Left kidney (tissue), 8 donors: ENCODE data around the gene DDX21. TPM values are rescaled to one million over a fixed set of nuclear protein-coding genes. Genes with fewer than 3 reads are reported as not detected.
A peak's percentile ranks its signal among the peaks of the same experiment; 100 is the strongest.
"Not testable (repeated sequence)": the region's sequence is repeated elsewhere in the genome, so short reads cannot be mapped to it uniquely, and the experiment has no call there.

Experiments used
- DNase-seq: peaks from one replicate; pipeline ENCODE4 v3.0.0-alpha.2; 2013
- long read RNA-seq, 8 donors: transcript quantifications; one replicate each; lab custom pipeline, GENCODE V29; 2026
- polyA plus RNA-seq: library from polyadenylated mRNA; unstranded; fragments of 120-200 nt; gene quantifications from one replicate; pipeline ENCODE4 v1.2.1, GENCODE V29; 2013; ENCODE audit not compliant: insufficient read length

Gene DDX21
- polyA plus RNA-seq = 61.4 TPM
- long read RNA-seq, donor 1, full-length matches to known transcripts = 4 of 30 reads
- long read RNA-seq, donor 1, partial matches to known transcripts = 26 of 30 reads
- long read RNA-seq, donor 1, other reads (novel, unspliced or antisense) = 0 of 30 reads
- long read RNA-seq, donor 2, full-length matches to known transcripts = 4 of 43 reads
- long read RNA-seq, donor 2, partial matches to known transcripts = 39 of 43 reads
- long read RNA-seq, donor 2, other reads (novel, unspliced or antisense) = 0 of 43 reads
- long read RNA-seq, donor 3, full-length matches to known transcripts = 2 of 24 reads
- long read RNA-seq, donor 3, partial matches to known transcripts = 22 of 24 reads
- long read RNA-seq, donor 3, other reads (novel, unspliced or antisense) = 0 of 24 reads
- long read RNA-seq, donor 4 = 0 reads
- long read RNA-seq, donor 5, full-length matches to known transcripts = 11 of 36 reads
- long read RNA-seq, donor 5, partial matches to known transcripts = 25 of 36 reads
- long read RNA-seq, donor 5, other reads (novel, unspliced or antisense) = 0 of 36 reads
- long read RNA-seq, donor 6, full-length matches to known transcripts = 3 of 53 reads
- long read RNA-seq, donor 6, partial matches to known transcripts = 50 of 53 reads
- long read RNA-seq, donor 6, other reads (novel, unspliced or antisense) = 0 of 53 reads
- long read RNA-seq, donor 7, full-length matches to known transcripts = 6 of 56 reads
- long read RNA-seq, donor 7, partial matches to known transcripts = 50 of 56 reads
- long read RNA-seq, donor 7, other reads (novel, unspliced or antisense) = 0 of 56 reads
- long read RNA-seq, donor 8, full-length matches to known transcripts = 3 of 13 reads
- long read RNA-seq, donor 8, partial matches to known transcripts = 10 of 13 reads
- long read RNA-seq, donor 8, other reads (novel, unspliced or antisense) = 0 of 13 reads

DNA sequence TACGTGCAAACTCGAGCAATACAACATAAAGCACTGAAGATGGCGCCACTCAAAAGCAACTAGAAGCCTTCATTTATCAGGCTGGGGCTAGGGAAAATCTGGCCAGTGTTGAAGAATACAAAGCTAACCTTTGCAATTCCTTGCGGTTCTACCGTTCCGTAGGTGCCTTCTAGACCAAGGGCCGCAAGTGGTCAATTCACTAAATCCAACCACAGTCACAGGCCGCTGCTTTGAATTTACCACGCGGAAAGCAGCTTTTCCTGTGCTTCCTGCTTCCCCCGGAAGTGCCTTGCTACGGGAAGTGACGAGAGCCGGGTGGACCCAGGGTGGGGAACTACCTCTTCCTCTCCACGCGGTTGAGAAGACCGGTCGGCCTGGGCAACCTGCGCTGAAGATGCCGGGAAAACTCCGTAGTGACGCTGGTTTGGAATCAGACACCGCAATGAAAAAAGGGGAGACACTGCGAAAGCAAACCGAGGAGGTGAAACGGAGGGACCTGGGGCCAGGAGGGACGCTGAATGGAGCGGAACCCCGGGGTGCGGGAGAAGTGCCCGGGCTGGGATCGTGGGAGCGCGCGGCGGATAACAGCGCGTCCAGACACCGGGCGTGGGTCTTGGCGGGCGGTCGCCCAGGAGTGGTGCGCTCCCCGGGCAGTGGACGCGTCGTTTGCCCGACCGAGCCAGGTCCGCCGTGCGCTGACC lies at the start of gene DDX21:
TSS of gene DDX21 (plus strand) at position 339 of the 701 bp plus-strand sequence. CDS start at position 395, 56 bp downstream.
- DNase-seq = peak; percentile 92

DNA sequence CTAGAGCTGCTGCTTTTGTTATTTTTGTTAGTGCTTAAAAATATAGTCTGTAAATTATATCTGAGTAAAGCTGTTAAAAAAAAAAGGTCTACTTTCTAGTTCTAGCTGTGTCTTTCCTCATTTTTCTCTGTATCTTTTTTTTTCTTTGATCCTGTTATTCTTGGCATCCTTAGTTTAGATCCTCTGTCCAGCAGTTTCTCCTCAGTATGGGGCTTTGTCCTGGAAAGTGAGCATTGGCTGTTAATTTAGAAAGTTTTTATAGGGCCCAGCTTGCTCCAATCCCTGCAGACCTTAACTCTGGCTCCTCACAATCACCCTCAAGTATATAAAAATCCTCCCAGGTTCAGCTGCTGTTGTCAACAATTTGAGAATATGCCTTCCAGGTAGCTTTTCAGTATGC lies 31.4 kb upstream of the DDX21 start:
- DNase-seq = no peak

DNA sequence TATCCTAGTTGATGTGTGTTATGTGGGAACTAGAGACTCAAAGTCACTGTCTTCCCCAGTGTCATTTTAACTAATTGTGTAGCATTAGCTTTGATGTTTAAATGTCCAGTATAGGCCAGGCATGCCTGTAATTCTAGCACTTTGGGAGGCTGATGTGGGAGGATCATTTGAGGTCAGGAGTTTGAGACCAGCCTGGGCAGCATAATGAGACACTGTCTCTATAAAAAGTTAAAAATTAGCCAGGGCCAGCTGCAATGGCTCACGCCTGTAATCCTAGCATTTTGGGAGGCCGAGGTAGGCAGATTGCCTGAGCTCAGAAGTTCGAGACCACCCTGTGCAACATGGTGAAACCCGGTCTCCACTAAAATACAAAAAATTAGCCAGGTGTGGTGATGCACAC lies 30.5 kb upstream of the DDX21 start:
- no peak for DNase-seq

DNA sequence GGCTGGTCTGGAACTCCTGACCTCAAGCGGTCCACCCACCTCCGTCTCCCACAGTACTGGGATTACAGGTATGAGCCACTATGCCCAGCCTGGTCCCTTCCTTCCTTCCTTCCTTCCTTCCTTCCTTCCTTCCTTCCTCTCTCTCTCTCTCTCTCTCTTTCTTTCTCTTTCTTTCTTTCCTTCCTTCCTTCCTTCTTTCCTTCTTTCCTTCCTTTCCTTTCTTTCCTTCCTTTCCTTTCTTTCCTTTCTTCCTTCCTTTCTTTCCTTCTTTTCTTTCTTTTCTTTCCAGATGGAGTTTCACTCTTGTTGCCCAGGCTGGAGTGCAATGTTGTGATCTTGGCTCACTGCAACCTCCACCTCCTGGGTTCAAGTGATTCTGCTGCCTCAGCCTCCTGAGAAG lies 26.8 kb upstream of the DDX21 start:
- not testable (repeated sequence) for DNase-seq

DNA sequence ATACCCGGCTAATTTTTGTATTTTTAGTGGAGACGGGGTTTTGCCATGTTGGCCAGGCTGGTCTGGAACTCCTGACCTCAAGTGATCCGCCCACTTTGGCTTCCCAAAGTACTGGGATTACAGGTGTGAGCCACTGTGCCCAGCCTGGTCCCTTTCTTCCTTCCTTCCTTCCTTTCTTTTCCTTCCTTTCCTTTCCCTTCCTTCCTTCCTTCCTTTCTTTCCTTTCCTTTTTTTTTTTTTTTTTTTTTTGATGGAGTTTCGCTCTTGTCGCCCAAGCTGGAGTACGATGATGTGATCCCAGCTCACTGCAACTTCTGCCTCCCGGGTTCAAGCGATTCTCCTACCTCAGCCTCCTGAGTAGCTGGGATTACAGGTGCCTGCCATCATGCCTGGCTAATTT lies 26.1 kb upstream of the DDX21 start:
- DNase-seq = not testable (repeated sequence)

DNA sequence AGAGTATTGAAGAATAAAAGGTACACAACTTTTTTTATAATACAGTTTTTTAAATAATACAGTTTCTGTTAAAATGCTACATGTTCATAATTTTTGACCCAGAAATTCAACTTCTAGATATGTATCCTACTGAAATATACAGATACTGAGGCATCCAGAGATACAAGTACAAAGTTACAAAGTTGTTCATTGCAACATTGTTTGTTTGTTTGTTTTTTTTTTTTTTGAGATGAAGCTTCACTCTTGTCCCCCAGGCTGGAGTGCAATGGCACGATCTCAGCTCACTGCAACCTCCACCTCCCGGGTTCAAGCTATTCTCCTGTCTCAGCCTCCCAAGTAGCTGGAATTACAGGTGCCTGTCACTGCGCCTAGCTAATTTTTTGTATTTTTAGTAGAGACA lies 23.1 kb upstream of the DDX21 start:
- DNase-seq = not testable (repeated sequence)

DNA sequence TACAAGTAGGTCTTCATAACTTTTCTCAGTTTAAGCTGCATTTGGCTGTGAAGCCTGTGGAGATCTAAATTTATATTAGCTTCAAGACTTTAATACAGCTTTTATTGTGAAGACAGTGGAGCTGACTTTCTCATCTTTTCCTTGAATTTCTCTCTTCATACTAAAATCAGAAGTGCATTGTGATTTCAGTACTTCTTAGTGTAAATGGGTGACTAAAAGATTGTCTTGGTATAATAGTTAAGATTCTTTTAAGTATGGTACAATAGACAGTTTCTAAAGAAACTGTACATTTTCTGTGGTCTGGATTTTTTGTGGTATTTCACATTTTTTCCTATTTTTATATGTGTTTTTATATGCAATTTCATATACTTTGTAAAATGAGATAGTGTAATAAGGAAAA lies 21.0 kb upstream of the DDX21 start:
- no peak for DNase-seq

DNA sequence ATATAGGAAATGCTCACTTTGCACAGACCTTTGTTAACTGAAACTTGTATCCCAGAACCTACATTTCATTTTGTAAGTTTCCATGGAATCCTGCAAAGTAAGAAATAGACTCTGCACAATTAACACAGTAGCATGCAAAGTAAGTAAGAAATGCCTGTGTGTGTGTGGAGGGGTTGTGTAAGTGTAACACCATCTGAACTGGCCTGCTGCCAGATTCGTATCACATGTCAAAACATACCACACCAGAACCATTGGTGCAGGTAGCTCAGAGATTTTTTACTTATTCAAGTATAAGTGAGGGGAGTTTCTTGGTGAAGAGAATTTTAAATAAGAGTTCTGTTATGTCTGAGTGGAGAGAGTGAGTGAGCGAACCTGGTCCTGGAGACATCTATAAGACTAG lies 17.9 kb upstream of the DDX21 start:
- DNase-seq = no peak

DNA sequence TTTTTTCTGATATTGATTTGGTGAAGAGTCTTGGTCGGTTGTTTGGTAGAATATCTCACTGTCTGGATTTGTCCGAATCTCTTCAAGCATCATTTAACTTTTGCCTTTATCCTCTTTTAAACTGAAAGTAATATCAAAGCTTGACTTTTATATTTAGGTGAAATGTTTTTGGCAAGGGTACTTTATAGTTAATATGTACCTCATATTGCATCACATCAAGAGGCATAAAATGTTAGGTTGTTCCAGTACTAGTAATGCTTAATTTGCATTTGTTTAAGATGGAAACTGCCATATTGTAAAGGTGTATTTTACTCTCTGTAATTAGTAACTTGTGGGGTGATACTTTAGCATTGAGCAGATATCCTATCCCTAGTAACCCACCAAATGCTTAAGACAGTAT lies 17.1 kb upstream of the DDX21 start:
- DNase-seq = no peak

DNA sequence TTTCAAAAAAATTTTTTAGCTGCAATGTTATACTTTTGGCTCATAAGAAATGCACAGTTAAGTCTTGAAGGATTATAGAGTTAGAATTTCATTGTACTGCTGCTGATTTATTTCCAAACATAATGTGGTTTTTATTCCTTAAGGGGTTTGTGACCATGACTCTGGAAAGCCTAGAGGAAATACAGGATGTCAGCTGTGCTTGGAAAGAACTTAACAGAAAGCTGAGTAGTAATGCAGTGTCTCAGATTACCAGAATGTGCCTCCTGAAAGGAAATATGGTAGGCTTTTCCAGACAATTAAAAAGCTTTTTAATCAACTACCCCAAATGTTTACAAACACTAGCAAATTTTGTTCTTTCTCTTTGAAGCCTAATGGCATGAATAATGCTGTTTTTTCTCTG lies 15.1 kb upstream of the DDX21 start:
- not testable (repeated sequence) for DNase-seq

DNA sequence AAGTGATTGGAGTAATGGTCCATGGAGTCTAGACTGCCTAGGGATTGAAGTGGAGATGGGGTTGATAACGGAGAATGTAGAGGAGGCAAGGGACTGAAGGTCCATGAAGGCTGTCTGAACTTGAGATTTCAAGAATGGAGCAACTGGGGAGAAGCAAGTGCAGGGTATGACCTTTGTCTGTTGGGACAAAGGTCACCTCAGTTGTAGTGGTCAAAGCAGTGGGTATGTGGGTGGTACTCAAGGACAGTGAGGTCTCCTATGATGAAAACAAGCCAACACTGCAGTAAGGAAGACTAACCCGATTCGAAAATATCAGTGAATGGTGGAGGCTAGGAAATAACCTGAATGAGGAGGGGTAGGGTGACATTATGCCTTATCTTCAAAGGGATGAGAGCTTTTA lies 5.4 kb upstream of the DDX21 start:
- DNase-seq = no peak

DNA sequence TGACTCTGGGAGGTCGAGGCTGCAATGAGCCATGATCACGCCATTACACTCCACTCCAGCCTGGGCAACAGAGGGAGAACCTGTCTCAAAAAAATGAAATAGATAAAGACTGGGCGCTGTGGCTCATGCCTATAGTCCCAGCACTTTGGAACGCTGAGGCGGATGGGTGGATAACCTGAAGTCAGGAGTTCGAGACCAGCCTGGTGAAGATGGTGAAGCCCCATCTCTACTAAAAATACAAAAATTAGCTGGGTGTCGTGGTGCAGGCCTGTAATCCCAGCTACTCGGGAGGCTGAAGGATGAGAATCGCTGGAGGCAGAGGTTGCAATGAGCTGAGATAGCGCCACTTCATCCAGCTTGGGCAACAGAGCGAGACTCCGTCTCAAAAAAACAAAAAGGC lies 1.1 kb upstream of the DDX21 start:
- no peak for DNase-seq

DNA sequence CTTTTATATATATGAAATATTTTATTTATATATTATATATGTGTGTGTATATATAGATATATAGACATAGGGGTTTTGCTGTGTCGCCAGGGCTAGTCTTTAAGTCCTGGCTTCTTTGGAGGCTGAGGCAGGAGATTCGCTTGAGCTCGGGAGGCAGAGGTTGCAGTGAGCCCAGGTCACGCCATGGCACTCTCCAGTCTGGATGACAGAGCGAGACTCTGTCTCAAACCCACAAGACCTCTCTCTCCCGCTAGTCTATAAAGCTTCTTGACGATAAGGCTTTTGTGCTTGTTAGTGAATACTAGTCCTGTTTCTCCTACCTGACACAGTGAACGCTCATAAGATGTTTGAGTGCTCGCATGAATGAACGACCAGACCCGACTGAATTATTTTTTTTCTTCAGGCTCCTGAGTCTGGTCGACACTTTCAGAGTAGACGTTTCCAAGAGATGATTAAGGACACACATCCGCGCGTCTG lies 577 bp upstream of the DDX21 start:
- DNase-seq = no peak

DNA sequence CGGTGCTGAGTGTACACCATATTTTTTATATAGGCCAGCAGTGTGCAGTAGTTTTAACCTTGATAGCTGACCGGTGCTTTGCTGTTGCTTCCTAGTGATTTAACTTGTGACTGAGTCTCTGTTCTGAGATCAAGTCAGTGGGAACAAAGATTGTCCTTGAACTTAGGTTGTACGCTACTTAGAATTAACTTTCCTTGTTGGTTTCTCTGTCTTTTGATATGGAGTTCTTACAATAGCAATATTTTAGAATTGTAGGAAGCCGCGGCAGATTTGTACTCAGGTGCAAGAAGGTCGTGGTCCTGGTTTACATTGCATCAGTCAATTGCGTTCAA lies 1.3 kb downstream of the DDX21 start:
- DNase-seq = no peak

DNA sequence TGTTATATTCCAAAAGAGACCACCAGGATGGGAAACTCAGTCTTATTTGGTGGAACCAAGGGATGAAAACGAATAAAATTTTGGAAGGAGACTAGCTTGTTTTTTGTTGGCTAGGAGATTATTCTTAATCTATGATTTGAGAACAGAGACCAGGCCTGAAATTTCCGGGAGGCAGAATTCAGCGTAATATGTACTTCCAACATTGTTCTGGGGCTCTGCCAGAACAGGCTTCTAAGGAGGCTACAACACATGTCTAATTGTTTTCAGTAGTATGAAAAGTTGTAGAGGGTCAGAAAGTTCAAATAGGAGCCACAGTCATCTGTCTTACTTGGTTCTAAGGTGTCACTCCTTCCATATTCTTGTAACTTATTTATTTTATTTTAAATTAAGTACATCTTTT lies 1.7 kb downstream of the DDX21 start:
- DNase-seq = no peak

DNA sequence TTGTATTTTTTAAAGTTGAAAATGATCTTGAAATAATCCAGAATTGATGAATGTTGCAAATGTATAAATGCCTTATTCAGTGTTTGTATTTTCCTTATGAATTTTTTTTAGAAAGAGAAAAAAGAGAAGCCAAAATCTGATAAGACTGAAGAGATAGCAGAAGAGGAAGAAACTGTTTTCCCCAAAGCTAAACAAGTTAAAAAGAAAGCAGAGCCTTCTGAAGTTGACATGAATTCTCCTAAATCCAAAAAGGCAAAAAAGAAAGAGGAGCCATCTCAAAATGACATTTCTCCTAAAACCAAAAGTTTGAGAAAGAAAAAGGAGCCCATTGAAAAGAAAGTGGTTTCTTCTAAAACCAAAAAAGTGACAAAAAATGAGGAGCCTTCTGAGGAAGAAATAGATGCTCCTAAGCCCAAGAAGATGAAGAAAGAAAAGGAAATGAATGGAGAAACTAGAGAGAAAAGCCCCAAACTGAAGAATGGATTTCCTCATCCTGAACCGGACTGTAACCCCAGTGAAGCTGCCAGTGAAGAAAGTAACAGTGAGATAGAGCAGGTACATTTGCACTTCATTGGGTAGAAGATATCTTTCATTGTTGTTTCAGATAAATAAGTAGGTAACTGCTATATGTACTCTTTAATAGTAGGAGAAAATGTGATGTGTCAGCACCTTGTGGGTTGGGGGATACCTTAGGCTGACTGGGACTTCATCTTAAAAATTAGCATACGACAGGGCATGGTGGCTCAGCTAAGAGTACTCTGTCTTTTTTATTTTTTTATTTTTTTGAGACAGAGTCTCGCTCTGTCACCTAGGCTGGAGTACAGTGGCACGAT lies 3.9 kb downstream of the DDX21 start:
- DNase-seq = no peak

DNA sequence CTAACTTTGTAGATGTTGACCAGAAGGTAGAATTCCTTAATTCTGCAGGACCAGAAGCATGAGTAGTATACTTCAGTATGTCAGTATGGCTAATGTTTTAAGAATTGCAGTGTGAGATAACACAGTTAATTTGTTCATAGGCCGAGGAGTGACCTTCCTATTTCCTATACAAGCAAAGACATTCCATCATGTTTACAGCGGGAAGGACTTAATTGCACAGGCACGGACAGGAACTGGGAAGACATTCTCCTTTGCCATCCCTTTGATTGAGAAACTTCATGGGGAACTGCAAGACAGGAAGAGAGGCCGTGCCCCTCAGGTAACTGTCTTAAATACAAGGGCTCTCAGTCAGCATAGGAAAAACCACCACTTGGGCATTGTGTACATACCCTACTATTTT lies 7.2 kb downstream of the DDX21 start:
- no peak for DNase-seq

DNA sequence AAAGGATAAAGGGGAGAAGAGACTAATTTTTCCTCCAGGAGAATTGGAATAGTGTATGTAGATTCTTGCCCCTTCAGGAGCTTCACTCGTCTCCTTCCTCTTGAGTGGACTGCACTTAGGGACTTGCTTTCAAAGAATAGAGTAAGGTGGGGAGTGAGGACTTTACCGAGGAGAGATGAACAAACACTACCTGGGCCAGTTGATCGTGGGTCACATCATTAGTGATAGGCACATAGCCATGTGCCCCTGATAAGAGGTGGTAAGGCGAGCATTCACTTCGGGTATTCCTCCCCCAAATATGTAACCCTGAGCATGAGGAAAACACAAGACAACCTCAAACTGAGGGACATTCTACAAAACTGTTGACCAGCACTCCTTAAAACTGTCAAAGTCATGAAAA lies 18.0 kb downstream of the DDX21 start:
- no peak for DNase-seq

DNA sequence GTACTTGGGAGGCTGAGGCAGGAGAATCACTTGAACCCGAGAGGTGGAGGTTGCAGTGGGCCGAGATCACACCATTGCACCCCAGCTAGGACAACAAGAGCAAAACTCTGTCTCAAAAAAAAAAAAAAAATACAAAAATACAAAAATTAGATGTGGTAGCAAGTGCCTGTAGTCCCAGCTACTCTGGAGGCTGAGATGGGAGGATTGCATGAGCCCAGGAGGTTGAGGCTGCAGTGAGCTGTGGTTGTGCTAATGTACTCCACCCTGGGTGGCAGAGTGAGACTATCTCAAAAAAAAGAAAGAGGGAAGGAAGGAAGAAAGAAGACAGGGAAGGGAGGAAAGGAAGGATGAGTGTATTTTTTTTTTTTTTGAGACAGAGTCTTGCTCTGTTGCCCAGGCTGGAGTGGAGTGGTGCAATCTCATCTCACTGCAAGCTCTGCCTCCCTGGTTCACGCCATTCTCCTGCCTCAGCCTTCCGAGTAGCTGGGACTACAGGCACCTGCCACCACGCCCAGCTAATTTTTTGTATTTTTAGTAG lies 20.0 kb downstream of the DDX21 start:
- DNase-seq = not testable (repeated sequence)

DNA sequence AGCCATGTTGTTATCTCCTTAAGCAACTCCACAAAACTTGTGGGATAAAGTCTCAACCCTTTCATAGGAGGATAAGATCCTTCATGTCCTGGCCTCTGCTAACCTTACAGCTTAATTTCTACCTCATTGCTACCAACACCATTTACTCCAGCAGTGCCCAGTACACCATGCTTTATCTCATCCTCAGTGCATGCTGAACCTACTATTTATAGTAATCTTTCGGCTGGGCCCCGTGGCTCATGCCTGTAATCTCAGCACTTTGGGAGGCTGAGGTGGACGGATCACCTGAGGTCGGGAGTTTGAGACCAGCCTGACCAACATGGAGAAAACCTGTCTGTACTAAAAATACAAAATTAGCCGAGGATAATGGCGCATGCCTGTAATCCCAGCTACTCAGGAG lies 23.8 kb downstream of the DDX21 start:
- DNase-seq = not testable (repeated sequence)

DNA sequence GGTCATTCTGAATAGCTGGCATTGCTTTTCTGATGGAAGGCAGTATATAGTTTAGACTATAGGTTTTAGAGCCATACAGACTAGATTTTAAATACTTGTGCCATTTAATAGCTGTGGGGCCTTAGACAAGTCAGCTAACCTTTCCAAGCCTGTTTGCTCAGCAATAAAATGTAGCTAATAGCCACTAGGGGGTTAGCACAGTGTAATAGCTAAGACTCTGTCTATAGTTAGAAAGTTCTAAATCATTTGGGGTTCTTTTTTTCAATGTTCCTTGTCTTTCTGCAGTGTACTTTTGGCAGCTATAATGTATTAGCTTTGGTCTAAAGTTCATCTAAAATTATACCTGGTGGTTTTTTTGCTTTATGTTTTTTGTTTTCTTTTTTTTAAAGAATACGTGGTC lies 25.1 kb downstream of the DDX21 start:
- DNase-seq = no peak
